ENCODE results near the gene SLIT3.
A peak's percentile ranks its signal among the peaks of the same experiment; 100 is the strongest.
"Not testable (repeated sequence)": the region's sequence is repeated elsewhere in the genome, so short reads cannot be mapped to it uniquely, and the experiment has no call there.

The SLIT3 gene

DNA sequence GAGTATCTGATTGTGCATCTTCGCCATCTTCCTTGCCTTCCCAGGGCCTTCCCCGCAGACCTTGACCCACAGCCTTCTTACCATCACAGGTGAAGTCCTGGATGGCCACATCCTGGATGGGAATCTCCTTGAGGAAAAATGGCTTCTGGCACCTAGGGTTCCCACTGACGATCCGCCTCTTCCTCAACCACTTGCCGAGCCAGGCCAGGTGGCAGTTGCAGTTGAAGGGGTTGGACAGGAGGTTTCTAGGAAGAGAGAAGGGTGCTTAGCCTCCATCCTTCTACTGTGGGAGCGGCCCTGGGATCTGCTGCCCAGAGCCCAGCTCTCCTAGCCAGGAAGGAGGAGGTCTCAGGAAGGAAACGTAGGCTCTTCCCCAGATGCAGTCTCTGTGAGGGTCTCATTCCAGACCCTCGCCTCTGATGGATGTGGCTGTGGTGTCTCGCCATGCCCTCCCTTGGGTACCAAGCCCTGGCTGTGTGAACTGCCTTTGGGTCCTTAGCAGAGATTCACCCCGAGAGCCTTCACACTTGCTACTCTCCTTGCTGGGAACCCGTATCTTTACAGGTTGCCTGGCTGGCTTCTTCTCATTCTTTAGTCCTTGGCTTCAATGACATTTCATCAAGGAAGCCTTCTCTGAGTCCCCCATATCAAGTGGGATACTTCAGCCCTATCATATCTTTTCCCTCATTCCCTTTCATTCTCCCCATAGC lies 551.4 kb downstream of the SLIT3 start:
- no peak for DNase-seq

DNA sequence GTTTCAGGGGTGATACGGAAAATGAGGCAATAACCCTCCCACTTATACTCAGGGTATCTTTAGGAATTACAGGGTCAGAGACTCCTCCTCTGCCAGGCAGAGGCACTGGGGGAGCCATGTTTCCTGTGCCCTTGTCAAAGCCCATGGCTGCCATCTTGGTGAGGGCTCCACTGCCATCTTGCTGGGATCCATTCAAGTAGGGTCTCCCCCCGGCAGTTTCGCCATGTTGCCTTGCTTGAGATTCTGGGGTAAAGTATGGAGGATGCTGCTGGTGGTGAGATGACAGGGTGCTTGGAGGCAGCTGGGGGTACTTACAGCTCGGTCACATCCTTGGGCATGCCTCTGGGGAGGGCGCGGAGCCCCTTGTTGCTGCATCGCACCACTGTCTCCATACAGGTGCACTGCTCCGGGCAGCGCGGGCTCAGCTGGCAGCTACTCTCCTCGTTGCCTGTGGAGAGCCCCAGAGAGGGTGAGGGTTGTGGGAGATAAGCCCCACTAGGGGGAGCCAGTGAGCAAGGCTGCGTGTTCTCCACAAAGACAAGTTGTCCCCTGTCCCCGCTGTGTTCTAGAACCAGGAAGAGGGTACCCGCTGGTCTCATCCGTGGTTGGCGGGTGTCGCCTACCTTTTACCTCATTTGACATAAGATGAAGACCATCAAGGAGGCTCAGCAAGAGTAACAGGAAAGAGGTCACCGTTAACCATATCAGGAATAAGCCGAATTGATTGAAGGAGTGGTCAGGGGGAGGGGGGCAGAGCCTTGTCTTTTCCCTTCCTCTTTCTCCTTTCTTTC lies 552.8 kb downstream of the SLIT3 start:
- DNase-seq = peak in 1 of 3 experiments; percentile 48

DNA sequence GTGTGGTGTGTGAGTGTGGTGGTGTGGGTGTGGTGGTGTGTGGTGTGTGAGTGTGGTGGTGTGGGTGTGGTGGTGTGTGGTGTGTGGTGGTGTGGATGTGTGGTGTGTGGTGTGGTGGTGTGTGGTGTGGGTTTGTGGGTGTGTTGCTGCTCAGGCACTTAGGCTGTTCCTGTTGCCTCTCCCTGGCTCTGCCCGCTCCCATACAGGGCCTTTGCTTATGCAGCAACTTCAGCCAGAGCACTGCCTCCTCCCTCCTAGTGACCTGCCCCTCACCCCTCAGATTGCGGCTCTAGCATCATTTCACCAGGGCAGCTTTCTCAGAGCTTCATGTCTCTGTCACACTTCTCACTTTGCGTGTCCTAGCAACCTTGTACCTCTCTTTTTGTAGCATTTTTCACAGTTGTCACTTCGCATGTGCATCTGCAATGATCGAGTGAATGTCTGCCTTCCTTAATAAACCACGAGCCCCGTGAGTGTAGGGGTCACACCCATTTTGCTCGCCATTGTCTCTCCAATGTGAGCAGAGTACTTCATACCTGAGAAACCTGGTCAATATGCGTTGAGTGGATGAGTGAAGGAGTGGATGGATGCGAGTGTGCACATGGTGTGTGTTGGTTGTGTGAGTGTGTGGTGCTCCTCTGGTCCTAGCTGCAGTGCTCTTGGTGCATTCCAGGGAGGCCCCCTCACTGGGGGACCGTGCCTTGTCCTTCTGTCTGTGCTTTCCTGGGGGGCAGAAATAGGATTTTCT lies 553.9 kb downstream of the SLIT3 start:
- no peak for DNase-seq

DNA sequence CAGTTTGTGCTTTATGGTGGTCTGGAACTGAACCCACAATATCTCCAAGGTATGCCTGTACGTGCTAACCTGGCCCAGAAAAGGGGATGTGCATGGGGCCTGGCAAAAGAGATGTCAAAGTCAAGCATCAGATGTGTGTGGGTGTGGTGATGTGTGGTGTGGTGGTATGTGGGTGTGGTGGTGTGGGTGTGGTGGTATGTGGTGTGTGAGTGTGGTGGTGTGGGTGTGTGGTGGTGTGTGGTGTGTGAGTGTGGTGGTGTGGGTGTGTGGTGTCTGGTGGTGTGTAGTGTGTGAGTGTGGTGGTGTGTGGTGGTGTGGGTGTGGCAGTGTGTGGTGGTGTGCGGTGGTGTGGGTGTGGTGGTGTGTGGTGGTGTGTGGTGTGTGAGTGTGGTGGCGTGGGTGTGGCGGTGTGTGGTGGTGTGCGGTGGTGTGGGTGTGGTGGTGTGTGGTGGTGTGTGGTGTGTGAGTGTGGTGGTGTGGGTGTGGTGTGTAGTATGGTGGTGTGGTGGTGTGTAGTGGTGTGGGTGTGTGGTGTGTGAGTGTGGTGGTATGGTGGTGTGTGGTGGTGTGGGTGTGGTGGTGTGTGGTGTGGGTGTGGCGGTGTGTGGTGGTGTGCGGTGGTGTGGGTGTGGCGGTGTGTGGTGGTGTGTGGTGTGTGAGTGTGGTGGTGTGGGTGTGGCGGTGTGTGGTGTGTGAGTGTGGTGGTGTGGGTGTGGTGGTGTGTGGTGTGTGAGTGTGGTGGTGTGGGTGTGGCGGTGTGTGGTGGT lies 554.6 kb downstream of the SLIT3 start:
- not testable (repeated sequence) for DNase-seq

DNA sequence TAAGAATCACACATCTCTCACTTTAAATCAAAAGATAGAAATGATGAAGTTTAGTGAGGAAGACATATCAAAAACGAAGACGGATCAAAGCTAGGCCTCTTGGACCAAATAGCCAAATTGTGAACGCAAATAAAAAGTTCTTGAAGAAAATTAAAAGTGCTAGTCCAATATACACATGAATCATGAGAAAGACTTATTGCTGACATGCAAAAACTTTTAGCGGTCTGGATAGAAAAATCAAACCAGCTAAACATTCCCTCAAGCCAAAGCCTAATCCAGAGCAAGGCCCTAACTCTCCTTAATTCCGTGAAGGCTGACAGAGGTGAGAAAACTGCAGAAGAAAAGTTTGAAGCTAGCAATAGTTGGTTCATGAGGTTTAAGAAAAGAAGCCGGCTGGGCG lies 557.3 kb downstream of the SLIT3 start:
- DNase-seq = no peak

DNA sequence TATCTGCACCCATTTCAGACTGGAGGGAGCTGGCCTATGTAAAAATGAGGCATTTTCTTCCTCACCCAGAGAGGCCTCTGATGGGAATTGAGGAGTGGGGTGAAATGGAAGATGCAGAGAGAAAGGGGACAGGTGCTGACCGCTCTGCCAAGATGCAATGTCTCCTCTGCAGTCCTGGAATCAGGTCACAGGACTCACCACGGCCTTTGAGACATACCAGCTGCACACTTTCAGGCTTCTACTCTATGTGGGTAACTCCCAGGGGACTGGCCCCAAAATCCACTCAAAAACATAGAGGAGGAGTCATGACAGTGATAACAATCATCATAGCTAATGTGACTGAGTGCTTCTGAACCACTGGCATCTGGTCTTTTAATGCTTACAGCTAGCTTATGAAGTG lies 558.6 kb downstream of the SLIT3 start:
- DNase-seq = not testable (repeated sequence)

DNA sequence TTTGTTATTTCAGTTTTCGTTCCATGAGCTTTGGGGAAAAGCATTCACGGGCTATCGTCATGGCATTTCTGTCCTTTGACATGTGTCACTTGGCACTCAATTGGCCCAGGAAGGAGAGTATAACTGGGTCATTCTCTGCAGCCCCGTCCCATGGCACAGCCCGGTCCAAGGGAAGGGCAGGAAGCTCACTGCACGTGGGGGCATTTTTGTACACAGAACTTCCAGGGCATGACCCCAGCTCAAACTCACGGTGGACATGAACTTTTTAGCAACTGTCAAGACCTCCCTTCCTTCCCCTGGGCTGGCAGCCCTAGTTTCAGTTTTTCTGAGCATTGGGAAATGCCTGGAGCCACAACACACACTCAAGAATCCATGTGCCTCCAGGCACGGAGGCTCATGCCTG lies 560.1 kb downstream of the SLIT3 start:
- DNase-seq = no peak

DNA sequence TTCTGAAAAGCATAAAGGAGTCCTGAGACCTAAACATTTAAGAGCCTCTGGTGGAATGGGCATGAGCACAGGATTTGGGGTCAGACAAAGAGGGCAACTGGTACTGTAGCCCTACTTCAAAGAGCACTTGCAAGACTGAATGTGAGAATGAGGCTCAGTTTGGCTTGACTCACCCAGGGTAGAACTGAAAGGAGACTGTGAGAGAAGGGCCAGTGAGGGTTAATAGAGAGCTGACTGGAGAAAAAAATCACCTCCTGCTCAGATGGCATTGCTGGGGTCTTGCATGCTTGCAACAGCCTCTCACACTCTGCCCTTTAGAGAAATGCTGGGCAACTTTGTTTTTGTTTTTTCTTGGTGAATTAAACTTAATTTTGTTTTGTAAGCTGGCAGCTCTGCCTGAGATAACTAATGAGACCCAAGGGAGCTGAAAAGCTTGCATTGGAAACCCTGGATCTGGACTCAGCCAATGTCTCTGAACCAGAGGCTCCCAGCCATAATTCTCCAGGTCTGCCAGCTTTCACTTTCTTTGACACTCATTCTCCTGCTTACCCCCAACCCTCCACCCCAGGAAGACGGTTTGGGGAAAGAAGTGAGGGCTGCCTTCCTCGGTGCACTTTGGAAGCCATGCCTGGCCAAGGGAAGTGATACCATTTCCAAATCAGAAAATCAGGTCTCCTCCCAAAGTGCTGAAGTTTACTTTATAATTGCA lies 560.7 kb downstream of the SLIT3 start:
- DNase-seq = no peak

DNA sequence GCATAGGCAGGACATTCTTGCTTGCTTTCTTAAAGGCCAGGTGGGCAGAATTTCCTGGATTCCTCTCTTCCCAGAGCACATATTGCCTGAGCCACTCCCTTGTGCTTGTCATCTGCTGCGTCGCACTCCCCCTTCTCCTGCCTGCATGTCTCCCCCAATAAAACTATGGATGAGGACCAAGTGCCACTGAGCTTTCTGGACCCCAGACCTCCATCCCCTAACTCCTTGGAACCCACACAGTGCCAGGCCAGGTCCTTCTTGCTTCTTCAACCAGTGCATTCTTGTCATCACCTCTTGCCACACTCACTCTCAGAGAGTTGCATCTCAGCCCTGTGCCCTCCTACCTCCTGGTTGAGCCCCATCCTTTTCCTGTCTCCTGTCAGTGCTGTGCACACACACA lies 563.9 kb downstream of the SLIT3 start:
- no peak for DNase-seq

DNA sequence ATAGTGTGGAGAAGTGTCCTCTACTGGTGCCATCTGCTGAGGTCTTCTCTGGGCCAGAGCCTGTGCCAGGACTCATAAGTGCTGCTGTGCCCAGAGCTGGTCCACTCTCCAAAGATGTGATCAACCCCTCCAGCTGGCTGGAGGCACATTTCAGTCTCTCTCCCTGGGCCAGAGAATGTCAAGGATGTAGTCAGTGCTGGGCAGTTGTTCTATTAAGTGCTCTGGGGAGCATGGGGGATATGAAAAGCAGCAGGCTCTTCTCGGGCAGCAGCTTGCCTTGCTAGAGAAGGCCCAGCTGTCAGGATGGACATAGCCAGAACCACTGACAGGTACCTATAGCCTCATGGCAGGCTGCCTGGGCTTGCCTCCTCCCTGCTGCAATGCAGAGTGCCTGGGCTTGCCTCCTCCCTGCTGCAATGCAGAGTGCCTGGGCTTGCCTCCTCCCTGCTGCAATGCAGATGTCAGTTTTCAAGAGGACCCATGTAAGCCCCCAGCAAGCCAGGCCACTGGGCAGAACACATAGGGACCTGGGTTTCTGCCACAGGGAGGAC lies 564.6 kb downstream of the SLIT3 start:
- no peak for DNase-seq

DNA sequence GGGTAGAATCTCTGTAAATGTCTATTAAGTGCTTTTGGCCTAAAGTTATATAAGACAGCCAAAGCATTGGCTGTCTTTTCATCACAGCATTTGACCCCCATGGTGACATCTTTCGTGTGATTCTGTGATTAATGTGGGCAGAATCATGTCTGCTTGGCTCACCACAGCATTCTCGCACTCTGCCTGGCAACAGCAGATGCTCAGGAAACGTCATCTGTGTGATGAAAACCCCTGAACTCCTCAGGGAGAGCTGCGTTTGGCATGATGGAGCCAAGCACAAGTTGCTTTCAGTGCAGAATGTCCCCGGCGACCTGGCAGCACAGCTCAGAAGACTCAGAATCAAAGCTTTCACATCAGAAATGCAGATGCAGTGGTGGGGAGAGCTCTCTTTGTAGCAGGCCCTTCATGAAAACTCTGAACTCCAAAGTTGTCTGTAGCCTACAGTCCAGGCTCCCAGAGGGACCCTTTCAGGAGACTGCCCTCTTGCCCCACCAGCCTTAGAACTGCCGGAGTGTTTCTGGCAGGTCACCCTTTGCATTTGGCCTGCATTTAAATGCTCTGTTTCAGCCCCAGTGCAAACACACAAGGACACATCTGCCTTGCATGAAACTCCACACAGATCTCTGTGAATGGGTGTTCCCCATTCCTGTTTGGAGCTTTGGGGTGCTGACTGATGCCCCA lies 566.2 kb downstream of the SLIT3 start:
- DNase-seq = no peak

DNA sequence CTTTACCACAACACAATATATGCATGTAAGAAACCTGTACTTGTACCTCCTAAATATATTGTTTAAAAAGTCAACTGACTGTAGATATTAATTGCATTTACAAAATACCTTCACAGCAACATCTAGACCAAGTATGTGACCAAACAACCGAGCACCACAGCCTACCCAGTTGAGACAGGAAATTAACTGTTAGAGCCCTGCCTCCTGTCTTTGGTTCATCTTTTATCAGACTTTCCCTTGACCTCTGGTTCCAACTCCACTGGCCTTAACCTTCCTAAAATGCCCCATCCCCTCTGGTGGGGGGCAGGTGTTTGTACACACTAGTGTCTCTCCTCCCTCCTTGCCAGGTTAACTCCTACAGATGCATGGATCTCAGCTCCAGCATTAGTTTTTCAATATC lies 566.8 kb downstream of the SLIT3 start:
- no peak for DNase-seq

DNA sequence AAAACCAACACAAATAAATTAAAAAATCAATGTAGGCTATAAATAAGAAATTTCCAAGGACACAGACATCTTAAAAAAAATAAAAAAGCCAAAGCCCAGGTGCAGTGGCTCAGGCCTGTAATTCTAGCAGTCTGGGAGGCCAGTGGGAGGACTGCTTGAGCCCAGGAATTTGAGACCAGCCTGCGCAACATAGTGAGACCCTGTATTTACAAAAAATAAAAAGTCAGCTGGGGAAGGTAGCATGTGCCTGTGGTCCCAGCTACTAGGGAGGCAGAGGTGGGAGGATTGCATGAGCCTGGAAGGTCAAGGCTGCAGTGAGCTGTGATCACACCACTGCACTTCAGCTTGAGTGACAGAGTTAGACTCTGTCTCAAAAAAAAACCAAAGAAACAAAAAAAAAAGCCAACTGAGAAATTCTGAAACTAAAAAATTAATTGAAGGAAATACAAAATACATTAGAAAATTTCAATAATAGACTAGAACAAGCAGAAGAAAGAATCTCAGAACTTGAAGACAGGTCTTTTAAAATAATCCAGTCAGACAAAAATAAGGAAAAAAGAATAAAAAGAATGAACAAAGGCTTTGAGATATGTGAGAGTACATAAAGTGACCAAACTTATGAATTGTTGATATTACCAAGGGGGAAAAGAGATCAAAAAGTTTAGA lies 572.3 kb downstream of the SLIT3 start:
- DNase-seq = no peak

DNA sequence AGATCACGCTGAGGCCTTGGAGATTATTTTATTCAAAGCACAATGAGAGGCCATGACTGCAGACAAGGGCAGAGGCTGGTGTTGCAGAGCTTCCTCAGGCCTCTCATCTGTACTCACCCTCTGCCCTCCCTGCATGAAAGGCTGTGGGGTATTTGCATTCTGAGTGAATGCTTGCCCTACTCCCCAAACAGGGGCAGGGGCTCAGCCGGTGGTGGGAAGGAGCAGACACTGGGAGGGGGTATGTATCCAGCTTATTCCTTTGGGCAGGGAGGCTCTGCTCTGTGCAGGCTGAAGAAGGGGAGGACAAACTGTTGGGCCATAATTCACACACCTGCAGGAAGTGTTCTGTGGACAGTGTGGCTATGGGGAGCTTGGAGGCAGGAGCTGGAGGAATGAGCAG lies 573.4 kb downstream of the SLIT3 start:
- no peak for DNase-seq

DNA sequence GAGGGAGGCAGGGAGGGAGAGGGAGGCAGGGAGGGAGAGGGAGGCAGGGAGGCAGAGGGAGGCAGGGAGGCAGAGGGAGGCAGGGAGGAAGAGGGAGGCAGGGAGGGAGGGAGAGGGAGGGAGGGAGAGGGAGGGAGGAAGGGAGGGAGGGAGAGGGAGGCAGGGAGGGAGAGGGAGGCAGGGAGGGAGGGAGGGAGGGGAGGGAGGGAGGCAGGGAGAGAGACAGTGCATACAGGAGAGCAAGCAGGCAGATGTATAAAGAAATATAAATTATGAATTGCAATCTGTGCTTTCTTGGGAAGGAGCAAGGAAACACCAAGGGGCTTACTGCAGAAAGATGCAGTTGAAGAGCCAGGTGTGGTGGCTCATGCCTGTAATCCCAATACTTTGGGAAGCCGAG lies 574.6 kb downstream of the SLIT3 start:
- no peak for DNase-seq

DNA sequence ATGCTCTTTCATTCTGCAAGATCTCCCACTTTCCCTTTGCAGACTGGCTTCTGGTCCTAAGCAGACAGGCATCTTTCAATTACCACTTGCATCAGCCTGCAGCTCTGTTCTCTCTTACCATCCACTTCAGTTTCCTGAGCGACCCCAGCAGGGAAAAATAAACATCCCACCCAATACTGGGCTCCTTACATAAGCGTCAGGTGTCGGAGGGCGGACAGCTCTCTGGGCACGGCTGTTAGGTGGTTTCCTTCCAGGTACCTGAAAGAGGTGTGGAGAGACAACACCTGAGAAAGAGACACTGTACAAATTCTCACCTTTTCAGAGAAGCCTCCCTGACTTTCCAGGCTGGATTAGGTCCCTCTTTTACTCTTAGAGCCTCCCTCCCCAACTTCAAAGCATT lies 576.7 kb downstream of the SLIT3 start:
- no peak for DNase-seq

DNA sequence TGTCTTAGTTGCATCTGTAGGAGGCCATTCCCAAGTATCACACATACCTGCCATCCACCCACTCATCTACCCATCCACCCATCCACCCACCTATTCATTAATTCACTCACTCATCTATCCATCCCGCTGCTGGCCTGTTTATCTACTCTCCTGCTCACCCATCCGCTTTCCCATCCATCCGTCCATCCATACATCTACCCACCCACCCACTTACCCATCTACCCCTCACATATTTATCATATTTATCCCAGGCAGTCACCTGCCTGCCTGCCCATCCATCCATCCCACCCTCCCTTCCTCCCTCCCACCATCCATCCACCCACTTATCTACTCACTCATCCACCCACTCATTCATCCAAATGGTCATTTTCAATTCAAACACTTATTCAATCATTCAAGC lies 577.9 kb downstream of the SLIT3 start:
- DNase-seq = no peak

DNA sequence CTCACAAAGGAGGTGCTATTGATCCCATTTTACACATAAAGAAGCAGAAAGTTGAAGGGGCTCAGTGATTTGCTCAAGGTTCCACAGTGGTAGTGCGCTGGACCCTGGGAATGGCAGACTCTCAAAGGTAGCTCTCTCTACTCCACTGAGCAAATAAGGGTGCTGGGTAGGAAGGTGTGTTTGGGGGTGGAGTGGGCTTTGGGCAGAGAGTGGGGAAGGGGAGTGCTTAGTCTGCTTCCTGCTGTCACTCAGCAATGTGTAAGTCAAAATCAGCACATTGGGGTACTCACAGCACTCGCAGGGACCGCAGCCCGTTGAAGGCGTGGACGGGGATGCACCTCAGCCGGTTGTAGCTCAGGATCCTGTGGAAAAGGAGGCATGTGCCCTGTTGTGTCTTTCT lies 579.0 kb downstream of the SLIT3 start:
- no peak for DNase-seq

DNA sequence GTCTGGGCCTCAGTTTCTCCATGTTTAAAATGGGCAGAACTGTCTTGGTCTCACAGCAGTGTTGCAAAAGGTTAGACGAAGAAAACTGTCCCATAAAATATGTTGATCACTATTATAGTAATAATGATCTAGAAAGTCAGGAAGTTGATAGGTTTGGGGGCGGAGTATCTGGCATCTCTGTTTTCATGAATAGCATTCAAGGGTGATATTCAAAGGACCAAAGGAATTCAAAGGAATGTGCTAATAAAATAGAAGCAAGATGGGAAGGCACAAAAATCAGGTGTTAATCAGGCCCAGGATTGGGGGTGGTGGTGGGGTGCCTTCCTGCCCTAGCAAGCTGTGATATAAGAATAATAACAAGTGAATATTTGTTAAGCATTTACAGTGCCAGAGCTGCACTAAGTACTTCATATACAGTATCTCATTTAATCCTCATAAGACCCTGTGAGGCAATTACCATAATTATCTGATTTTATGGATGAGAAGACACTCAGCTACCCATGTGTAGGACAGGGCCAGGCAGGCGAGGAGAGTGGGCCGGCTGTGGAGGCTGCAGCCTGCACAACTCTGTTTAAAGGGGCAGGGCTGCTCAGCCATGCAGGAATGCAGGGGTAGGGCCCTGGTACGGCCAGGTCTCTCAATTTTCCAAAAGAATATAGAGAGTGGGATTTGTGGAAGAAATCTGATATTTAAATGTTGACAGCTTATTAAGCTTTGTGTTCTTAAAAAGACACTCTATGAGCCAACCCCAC lies 579.8 kb downstream of the SLIT3 start:
- no peak for DNase-seq

DNA sequence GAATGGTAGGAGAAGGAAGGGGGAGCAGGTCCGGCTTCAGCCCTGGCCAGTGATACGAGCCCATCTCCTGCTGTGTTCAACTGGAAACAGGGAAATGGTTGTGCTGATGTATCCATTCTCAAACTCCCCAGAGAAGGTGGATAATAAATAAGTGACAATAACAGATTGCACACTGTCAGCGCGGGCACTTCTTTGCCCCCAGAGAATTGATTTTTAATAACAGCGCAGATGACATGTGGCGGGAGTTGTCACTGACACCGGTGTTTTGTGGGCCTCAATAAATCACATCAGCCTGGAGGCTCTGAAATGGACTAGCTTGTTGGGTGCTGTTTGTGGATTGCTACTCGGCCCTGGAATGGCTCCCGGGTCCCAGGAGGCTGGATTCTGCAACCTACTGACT lies 580.4 kb downstream of the SLIT3 start:
- no peak for DNase-seq
